ENCODE results near the gene IL22.

- no peak for TF ChIP-seq MAX (IDR thresholded peaks at IDR 0.05)
- no peak for TF ChIP-seq TAF1 (IDR thresholded peaks at IDR 0.05; ENCODE audit: low read depth)
Observed at GRCh38 chr12:68199127-68199526, 54.3 kb downstream of the IL22 start.
